Activated CD4-positive, alpha-beta memory T cell treated with anti-CD3 and anti-CD28 coated beads for 36 hours (primary cell): ENCODE measurements around the gene IFNL4. TPM values are rescaled to one million over a fixed set of nuclear protein-coding genes. Genes with fewer than 3 reads are reported as not detected.

Source experiments
- CTCF ChIA-PET: fragments of 350-600 bp; sonication (Branson Sonifier 250); formaldehyde crosslinking; loops from one replicate; lab custom pipeline; 2021; ENCODE audit warnings: antibody characterized with exemption, inconsistent platforms; lab: Charles Lee
- POLR2A ChIA-PET: fragments of 350-600 bp; sonication (Branson Sonifier 250); formaldehyde crosslinking; loops from one replicate; lab custom pipeline; 2021; ENCODE audit warnings: antibody characterized with exemption; lab: Charles Lee
- DNase-seq: peaks from one replicate; pipeline ENCODE4 v3.0.0-alpha.2; 2020
- H3K27ac Mint-ChIP-seq: one replicate; pipeline ENCODE4 v1.8.0; 2021; ENCODE audit warnings: mixed read lengths
- H3K27me3 Mint-ChIP-seq: one replicate; pipeline ENCODE4 v1.8.0; 2021; ENCODE audit warnings: mixed read lengths
- H3K36me3 Mint-ChIP-seq: one replicate; pipeline ENCODE4 v1.8.0; 2021; ENCODE audit warnings: mixed read lengths
- H3K4me1 Mint-ChIP-seq: one replicate; pipeline ENCODE4 v1.8.0; 2021; ENCODE audit warnings: low read depth, mixed read lengths
- H3K4me3 Mint-ChIP-seq: one replicate; pipeline ENCODE4 v1.8.0; 2021; ENCODE audit warnings: mild to moderate bottlenecking, mixed read lengths
- H3K9me3 Mint-ChIP-seq: one replicate; pipeline ENCODE4 v1.8.0; 2021; ENCODE audit warnings: mixed read lengths
- intact Hi-C: fragments of 100-400 bp; cut with micrococcal nuclease; formaldehyde crosslinking; loops from one replicate; pipeline ENCODE4 v1.15.1; 2023
- total RNA-seq, 2 experiments: library from RNA; stranded (reverse); gene quantifications; one replicate each; pipeline ENCODE4 v1.2.3, GENCODE V29; 2021

IFNL4 gene
- total RNA-seq, 2 experiments from 2014 or later = not detected

DNA sequence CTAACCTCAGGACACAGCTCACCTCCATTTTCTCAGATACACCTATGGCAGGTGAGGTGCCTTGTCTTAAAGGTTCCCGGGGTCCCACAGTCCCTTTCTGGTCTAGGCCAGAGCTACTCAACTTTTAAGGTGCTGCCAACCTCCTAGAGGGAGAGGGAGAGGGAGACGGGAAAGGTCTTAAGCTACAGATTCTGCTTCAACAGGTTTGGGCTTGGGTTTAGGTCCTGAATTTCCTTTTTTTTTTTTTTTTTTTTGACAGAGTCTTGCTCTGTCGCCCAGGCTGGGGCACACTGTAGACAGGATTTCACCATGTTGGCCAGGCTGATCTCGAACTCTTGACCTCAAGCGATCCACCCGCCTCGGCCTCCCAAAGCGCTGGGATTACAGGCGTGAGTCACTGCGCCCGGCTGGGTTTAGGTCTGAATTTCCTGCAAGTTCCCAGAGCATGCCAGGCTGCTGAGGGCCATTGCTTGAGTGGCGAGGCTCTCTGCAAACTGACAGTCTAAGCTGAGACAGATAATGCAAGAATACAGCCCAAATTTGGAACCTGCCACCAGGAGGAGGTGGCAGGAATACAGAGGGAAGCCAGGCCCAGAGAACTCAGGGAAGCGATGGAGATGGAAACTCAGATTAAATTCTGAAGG, 36.8 kb downstream of the IFNL4 start:
- intact Hi-C loops = loop anchor here (1.0 to 5.0 kb wide), 2 partner anchors 116 to 200 kb away; partner anchors contain the start of gene PLEKHG2
- no peaks in the 10 kb centered on the region for H3K9me3 Mint-ChIP-seq
- DNase-seq = no peak
- H3K36me3 Mint-ChIP-seq = no peaks in the 10 kb centered on the region
- H3K27ac Mint-ChIP-seq = no peak overlapping the region
- ChIA-PET POLR2A (no interaction called here), CTCF (interaction anchor here (0.8 to 3.1 kb wide), 5 partner anchors 92 to 200 kb away, joined by 3 to 16 read pairs (median 6); partner anchors contain the start of genes GMFG and PLEKHG2)
- no peaks in the 10 kb centered on the region for H3K4me1 Mint-ChIP-seq
- peaks cover 1% of the 10 kb centered on the region for H3K27me3 Mint-ChIP-seq
- H3K4me3 Mint-ChIP-seq = no peak overlapping the region

DNA sequence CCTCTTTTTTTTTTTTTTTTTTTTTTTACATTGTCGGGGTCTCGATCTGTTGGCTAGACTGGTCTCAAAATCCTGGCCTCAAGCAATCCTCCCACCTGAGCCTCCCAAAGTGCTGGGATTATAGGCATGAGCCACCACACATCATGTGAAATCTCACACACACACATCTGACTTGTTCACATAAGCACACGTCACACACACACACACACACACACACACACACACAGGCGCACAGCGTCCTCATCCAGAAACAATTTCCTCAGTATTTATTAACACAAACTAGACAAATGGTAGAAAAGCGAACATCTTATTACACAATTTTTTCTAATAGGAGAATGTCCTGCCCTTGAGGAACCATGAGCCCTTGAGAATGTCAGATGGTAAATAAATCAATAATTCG, 39.5 kb downstream of the IFNL4 start:
- Mint-ChIP-seq H3K36me3 (no peaks in the 10 kb centered on the region), H3K9me3 (no peaks in the 10 kb centered on the region), H3K27me3 (peaks cover 6% of the 10 kb centered on the region), H3K27ac (no peak overlapping the region), H3K4me1 (no peaks in the 10 kb centered on the region), H3K4me3 (no peak overlapping the region)
- intact Hi-C loops = no loop called here
- CTCF ChIA-PET = no interaction called here
- DNase-seq = no peak
- POLR2A ChIA-PET = no interaction called here

DNA sequence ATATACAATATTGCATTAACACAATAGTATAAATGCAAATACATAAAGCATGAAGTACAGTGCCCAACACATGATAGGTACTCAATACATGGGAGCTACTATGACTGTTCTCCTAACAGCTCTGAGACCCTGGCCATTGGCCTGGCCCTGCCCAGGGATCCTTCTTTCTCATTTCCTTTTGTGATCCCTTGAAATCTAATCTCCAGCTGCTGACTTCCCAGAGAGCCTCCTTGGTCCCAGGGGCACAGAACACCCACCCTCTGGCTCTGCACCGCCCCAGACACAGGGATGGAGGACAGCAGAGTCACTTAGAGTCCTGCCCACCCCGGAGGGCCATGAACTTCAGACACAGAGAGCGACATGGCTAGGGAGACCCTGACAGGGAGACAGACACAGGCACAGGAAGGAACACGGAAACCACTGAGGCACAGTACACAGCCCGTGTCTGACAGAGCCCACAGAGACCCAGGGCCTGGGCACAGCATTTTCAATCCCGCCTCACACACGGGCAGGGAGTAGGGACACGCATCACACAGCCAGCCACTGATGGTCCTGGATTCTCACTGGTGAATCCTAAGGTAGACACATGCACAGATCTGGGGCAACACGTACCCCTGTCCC, 40.4 kb downstream of the IFNL4 start:
- Mint-ChIP-seq H3K36me3 (no peaks in the 10 kb centered on the region), H3K9me3 (no peaks in the 10 kb centered on the region), H3K27me3 (peaks cover 13% of the 10 kb centered on the region), H3K27ac (no peak overlapping the region), H3K4me3 (no peak overlapping the region), H3K4me1 (no peaks in the 10 kb centered on the region)
- intact Hi-C loops = no loop called here
- POLR2A ChIA-PET = no interaction called here
- DNase-seq = no peak
- CTCF ChIA-PET = no interaction called here

DNA sequence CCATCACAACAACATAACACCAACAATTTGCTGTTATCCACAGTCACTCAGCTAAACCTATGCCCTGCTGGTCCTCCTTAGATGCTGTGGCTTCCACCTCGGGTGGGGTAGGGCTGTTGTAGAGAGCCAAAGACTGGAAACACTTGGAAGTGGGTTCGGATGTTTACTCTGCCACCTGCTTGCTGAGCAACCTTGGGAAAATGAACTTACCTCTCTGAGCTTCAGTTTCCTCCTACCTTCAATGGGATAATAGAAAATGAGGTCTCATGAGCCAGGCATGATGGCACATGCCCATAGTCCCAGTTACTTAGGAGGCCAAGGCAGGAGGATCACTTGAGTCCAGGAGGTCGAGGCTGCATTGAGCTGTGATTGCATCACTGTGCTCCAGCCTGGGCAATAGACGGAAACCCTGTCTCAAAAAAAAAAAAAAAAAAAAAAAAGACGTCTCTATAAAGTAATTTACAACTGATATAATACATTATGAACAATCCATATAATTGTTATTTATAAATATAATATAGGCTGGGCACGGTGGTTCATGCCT, 41.3 kb downstream of the IFNL4 start:
- DNase-seq = no peak
- Mint-ChIP-seq H3K4me1 (no peaks in the 10 kb centered on the region), H3K9me3 (no peaks in the 10 kb centered on the region), H3K36me3 (no peaks in the 10 kb centered on the region), H3K27ac (no peak overlapping the region), H3K27me3 (peaks cover 21% of the 10 kb centered on the region), H3K4me3 (no peak overlapping the region)
- intact Hi-C loops = no loop called here
- ChIA-PET CTCF (no interaction called here), POLR2A (no interaction called here)

DNA sequence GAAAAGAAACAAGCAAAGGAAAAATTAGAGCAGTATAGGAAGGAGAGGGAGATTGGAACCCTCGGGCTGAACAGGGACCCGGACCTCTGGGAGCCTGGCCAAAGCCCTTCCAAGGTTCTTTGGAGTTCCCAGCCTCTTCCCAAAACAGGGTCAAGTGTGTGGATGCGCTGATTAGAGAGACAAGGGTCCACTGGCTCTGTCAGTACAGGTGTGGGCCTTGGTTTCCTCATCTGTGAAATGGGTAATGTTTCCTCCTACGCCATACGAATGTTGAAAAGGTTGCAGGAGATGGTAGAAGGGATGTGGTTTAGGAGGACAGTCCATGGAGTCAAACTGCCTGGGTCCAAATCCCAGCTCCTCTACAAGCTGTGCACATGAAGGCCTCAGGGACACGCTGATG, 42.5 kb downstream of the IFNL4 start:
- intact Hi-C loops = no loop called here
- no peaks in the 10 kb centered on the region for H3K4me1 Mint-ChIP-seq
- POLR2A ChIA-PET = no interaction called here
- no peaks in the 10 kb centered on the region for H3K36me3 Mint-ChIP-seq
- H3K27me3 Mint-ChIP-seq = peaks cover 32% of the 10 kb centered on the region
- H3K27ac Mint-ChIP-seq = no peak overlapping the region
- CTCF ChIA-PET = interaction anchor here (0.6 to 0.8 kb wide), 2 partner anchors 18 to 129 kb away, joined by 3 read pairs; no protein-coding TSS in a partner anchor
- no peaks in the 10 kb centered on the region for H3K9me3 Mint-ChIP-seq
- DNase-seq = no peak
- H3K4me3 Mint-ChIP-seq = no peak overlapping the region

DNA sequence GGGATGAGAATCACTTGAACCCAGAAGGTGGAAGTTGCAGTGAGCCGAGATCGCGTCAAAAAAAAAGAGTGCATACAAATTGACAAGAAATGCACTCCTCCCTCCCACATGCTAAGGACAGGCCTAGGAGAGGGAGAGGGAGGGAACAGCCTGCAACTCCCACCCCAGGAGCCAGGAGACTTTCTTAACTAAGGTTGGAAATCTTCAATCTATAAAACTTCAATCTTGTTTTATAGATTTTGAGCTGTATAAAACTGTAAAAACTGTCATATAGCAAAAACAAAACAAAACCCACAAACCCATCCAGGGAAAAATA, 43.2 kb downstream of the IFNL4 start:
- no peak overlapping the region for H3K4me3 Mint-ChIP-seq
- no peak overlapping the region for H3K27ac Mint-ChIP-seq
- no peak for DNase-seq
- intact Hi-C loops = no loop called here
- ChIA-PET CTCF (interaction anchor here (0.6 kb wide), 2 partner anchors 17 to 65 kb away, joined by 3 read pairs; no protein-coding TSS in a partner anchor), POLR2A (no interaction called here)
- no peaks in the 10 kb centered on the region for H3K9me3 Mint-ChIP-seq
- peaks cover 39% of the 10 kb centered on the region for H3K27me3 Mint-ChIP-seq
- H3K36me3 Mint-ChIP-seq = no peaks in the 10 kb centered on the region
- H3K4me1 Mint-ChIP-seq = no peaks in the 10 kb centered on the region

DNA sequence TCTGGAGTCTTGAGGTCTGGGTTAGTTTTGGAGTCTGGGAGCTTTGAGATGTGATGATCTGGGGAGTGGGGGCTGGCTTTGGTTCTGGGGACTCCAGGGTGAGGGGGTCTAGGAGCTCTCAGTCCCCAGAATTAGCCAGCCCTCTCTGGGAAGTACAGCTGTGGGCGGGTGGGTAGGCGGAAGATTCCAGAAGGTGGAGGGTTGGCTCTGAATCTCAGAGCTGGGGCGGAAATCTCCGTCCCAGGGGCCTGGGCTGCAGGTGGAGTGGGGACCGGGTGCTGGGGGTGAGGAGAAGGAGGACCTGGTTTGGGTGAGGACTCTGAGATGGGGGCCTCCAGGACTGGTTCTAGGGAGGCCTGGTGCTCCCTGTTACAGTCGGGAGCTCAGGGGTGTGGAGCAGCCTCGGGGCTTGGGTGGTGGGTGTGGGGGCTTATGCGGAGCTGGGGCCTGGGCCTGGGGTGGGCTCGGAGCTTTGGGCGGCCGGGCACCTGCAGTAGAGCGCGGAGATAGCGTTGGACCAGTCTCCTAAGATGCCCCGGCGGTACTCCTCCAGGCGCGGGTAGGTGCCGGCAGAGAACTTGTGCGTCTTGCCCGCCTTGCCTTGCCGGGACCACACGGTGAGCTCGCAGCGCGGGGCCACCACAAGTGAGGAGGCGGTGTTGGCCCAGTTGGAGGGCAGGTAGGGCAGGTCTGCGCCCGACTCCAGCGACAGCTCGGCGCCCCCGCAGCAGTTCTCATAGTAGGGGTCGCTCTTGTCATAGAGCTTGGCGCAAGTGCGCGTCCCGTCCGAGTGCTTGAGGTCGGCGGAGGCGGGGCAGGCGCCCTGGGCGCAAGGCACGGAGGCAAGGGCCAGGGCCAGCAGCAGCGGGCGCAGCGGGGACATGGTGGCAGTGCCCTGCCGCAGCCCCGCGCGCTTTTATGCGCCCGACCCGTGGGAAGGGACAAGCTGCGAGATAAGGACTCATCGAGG, 45.0 kb downstream of the IFNL4 start, which contains the start of gene SYCN:
Gene SYCN (minus strand): TSS at position 892 of the 970 bp plus-strand sequence. CDS start 9 bp downstream, at position 883.
- ChIA-PET CTCF (interaction anchor here (1.0 to 2.2 kb wide), 2 partner anchors 9 to 16 kb away, joined by 4 to 6 read pairs; no protein-coding TSS in a partner anchor), POLR2A (interaction anchor here (1.1 kb wide), 1 partner anchor 78 kb away, joined by 3 read pairs; the partner anchor contains the start of gene PAK4)
- H3K9me3 Mint-ChIP-seq = no peaks in the 10 kb centered on the region
- H3K4me1 Mint-ChIP-seq = no peaks in the 10 kb centered on the region
- DNase-seq = no peak
- no peaks in the 10 kb centered on the region for H3K36me3 Mint-ChIP-seq
- intact Hi-C loops = no loop called here
- no peak within 1 kb of the TSS for H3K27ac Mint-ChIP-seq
- no peak within 1 kb of the TSS for H3K4me3 Mint-ChIP-seq
- peaks cover 44% of the 10 kb centered on the region for H3K27me3 Mint-ChIP-seq

DNA sequence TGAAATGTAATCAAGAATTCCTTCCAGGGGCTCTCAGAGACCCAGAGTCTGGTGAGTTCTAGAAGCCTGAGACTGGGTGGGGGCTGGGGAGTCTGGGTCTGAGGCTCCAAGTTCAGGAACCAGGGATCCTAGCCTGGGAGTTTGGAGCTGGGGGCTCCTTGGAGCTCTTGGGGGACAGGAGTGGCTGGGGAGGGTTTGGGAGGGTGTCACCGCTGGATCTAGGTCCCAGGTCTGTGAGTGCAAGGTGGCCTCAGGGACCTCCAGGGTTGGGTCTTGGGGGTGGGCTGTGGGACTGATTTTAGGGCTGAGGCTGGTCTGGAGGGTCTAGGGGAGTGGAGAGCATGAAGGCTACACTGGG, 45.7 kb downstream of the IFNL4 start:
- CTCF ChIA-PET = interaction anchor here (2.2 kb wide), 1 partner anchor 16 kb away, joined by 6 read pairs; no protein-coding TSS in a partner anchor
- Mint-ChIP-seq H3K27me3 (peaks cover 51% of the 10 kb centered on the region), H3K4me3 (no peak overlapping the region)

DNA sequence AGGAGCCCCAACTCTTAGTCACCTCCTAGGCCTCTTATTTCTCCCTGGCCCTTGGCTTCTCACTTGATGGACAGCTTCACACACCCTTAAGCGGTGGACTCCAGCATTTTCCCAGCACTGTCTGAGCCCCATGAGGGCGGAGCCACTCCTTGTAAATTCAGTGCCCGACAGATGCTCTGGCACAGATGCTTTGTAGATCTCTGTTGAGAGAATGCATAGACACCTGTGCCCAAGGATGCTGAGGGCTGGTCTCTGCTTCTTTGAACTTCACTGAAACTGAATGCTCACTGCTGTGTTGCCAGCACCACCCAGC, 47.9 kb downstream of the IFNL4 start:
- no peaks in the 10 kb centered on the region for H3K36me3 Mint-ChIP-seq
- POLR2A ChIA-PET = no interaction called here
- no peak overlapping the region for H3K27ac Mint-ChIP-seq
- H3K27me3 Mint-ChIP-seq = peaks cover 65% of the 10 kb centered on the region
- peaks cover 12% of the 10 kb centered on the region for H3K4me1 Mint-ChIP-seq
- intact Hi-C loops = no loop called here
- no peak for DNase-seq
- CTCF ChIA-PET = interaction anchor here (0.6 kb wide), 1 partner anchor 60 kb away, joined by 3 read pairs; no protein-coding TSS in a partner anchor
- H3K9me3 Mint-ChIP-seq = no peaks in the 10 kb centered on the region
- no peak overlapping the region for H3K4me3 Mint-ChIP-seq

More for the DNA sequence above, 45.7 kb downstream of the IFNL4 start:
- POLR2A ChIA-PET = no interaction called here
- Mint-ChIP-seq H3K9me3 (no peaks in the 10 kb centered on the region), H3K27ac (no peak overlapping the region), H3K4me1 (no peaks in the 10 kb centered on the region), H3K36me3 (no peaks in the 10 kb centered on the region)
- intact Hi-C loops = no loop called here
- DNase-seq = no peak

DNA sequence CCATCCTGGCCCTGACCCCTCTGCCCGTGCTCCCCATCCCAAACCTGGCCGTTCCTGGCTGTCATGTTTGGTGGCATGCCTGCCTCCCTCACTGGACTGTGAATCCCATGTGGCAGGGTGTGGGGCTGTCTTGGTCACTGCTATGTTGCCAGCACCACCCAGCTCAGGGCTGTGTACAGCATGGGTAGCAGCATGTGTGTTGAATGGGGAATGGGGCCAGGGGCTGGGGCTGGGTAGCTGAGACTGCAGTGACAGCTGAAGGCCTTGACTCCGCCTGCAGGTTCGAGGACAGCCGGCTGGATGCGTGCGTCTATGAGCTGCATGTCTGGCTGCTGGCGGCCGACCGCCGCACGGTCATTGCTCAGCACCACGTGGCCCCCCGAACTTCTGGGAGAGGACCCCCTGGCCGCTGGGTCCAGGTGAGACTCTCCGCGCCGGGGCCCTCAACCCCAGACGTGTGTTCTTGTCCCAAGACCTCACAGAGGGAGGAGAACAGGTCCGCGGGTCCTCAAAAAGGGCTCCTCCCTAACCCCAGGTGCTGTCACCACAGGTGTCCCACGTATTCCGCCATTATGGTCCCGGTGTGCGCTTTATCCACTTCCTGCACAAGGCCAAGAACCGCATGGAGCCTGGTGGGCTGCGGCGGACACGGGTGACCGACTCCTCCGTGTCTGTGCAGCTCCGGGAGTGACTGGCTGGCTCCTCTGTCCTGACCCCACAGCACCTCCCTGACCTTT, 48.4 kb downstream of the IFNL4 start:
- Mint-ChIP-seq H3K9me3 (no peaks in the 10 kb centered on the region), H3K36me3 (no peaks in the 10 kb centered on the region), H3K4me1 (peaks cover 17% of the 10 kb centered on the region), H3K27ac (no peak overlapping the region), H3K27me3 (peaks cover 68% of the 10 kb centered on the region), H3K4me3 (no peak overlapping the region)
- CTCF ChIA-PET = no interaction called here
- intact Hi-C loops = no loop called here
- POLR2A ChIA-PET = interaction anchor here (0.5 kb wide), 1 partner anchor 570 kb away, joined by 4 read pairs; no protein-coding TSS in a partner anchor
- no peak for DNase-seq

DNA sequence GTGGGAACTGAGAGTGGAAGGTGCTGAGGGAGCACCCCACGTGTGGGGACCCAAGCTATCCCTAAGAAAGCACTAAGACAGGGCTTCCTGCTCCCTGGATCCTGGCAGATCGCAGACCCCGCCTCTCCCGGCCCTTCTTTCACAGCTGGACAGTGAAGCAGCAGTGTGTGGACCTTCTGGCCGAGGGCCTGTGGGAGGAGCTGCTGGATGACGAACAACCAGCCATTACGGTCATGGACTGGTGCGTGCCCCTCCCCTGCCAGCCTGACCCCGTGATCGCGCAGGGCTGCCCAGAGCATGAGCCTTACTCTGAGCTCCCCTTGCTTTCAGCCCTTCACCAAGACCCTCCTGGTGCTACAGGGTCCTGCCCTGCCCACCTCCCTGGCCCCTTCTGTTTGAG, 49.6 kb downstream of the IFNL4 start:
- CTCF ChIA-PET = interaction anchor here (0.7 kb wide), 1 partner anchor 969 kb away, joined by 3 read pairs; no protein-coding TSS in a partner anchor
- no peak for DNase-seq
- POLR2A ChIA-PET = no interaction called here
- Mint-ChIP-seq H3K9me3 (no peaks in the 10 kb centered on the region), H3K27ac (no peak overlapping the region), H3K36me3 (no peaks in the 10 kb centered on the region), H3K4me1 (peaks cover 18% of the 10 kb centered on the region), H3K4me3 (no peak overlapping the region), H3K27me3 (peaks cover 68% of the 10 kb centered on the region)
- intact Hi-C loops = no loop called here
